ENCODE measurements around the gene SH3RF3. TPM values are rescaled to one million over a fixed set of nuclear protein-coding genes. Genes with fewer than 3 reads are reported as not detected.
A peak's percentile ranks its signal among the peaks of the same experiment; 100 is the strongest.

SH3RF3 gene
- total RNA-seq, 2 experiments from 2014 or later: 1.8 to 2.0 TPM

GRCh38 chr2:109123586-109124201, 5.3 kb upstream of the SH3RF3 start:
- no peak for DNase-seq
- CTCF ChIA-PET: interaction anchor here (1.5 kb wide), 1 partner anchor 387 kb away, joined by 5 read pairs; no protein-coding TSS in a partner anchor
- Mint-ChIP-seq H3K27ac (no peak overlapping the region), H3K4me3 (no peak overlapping the region), H3K4me1 (ENCODE audit: low read depth) (peaks cover 27% of the 10 kb centered on the region), H3K9me3 (no peaks in the 10 kb centered on the region), H3K27me3 (ENCODE audit: low read depth) (no peaks in the 10 kb centered on the region), H3K36me3 (ENCODE audit: low read depth) (no peaks in the 10 kb centered on the region)
- intact Hi-C loops (cut with micrococcal nuclease): no loop called here

GRCh38 chr2:109124982-109125592, 3.9 kb upstream of the SH3RF3 start:
- Mint-ChIP-seq H3K36me3 (ENCODE audit: low read depth) (peaks cover under 1% of the 10 kb centered on the region), H3K4me3 (no peak overlapping the region), H3K27ac (no peak overlapping the region), H3K4me1 (ENCODE audit: low read depth) (peaks cover 28% of the 10 kb centered on the region), H3K27me3 (ENCODE audit: low read depth) (peaks cover 2% of the 10 kb centered on the region), H3K9me3 (no peaks in the 10 kb centered on the region)
- CTCF ChIA-PET: interaction anchor here (1.1 kb wide), 1 partner anchor 211 kb away, joined by 3 read pairs; no protein-coding TSS in a partner anchor
- intact Hi-C loops (cut with micrococcal nuclease): loop anchor here (5.0 kb wide), 5 partner anchors 198 to 367 kb away; no protein-coding TSS in a partner anchor
- DNase-seq: peak; percentile 20

GRCh38 chr2:109125593-109126500, 3.2 kb upstream of the SH3RF3 start:
- CTCF ChIA-PET: interaction anchor here (1.1 to 4.7 kb wide), 2 partner anchors 210 to 384 kb away, joined by 3 to 57 read pairs; no protein-coding TSS in a partner anchor
- H3K9me3 Mint-ChIP-seq: no peaks in the 10 kb centered on the region
- H3K4me3 Mint-ChIP-seq: no peak overlapping the region
- no peak for DNase-seq
- peaks cover 2% of the 10 kb centered on the region for H3K36me3 Mint-ChIP-seq (ENCODE audit: low read depth)
- intact Hi-C loops (cut with micrococcal nuclease): loop anchor here (1.0 to 5.0 kb wide), 6 partner anchors 138 to 366 kb away; no protein-coding TSS in a partner anchor
- H3K4me1 Mint-ChIP-seq (ENCODE audit: low read depth): peaks cover 32% of the 10 kb centered on the region
- no peak overlapping the region for H3K27ac Mint-ChIP-seq
- H3K27me3 Mint-ChIP-seq (ENCODE audit: low read depth): peaks cover 6% of the 10 kb centered on the region

GRCh38 chr2:109126501-109126860, 2.5 kb upstream of the SH3RF3 start:
- Mint-ChIP-seq H3K27me3 (ENCODE audit: low read depth) (peaks cover 6% of the 10 kb centered on the region), H3K36me3 (ENCODE audit: low read depth) (peaks cover 2% of the 10 kb centered on the region), H3K4me1 (ENCODE audit: low read depth) (peaks cover 35% of the 10 kb centered on the region), H3K27ac (no peak overlapping the region), H3K4me3 (no peak overlapping the region), H3K9me3 (no peaks in the 10 kb centered on the region)
- intact Hi-C loops (cut with micrococcal nuclease): loop anchor here (1.0 to 5.0 kb wide), 6 partner anchors 138 to 366 kb away; no protein-coding TSS in a partner anchor
- CTCF ChIA-PET: interaction anchor here (4.7 kb wide), 1 partner anchor 384 kb away, joined by 57 read pairs; no protein-coding TSS in a partner anchor
- peak; percentile 40 for DNase-seq

- no peaks in the 10 kb centered on the region for H3K9me3 Mint-ChIP-seq
- H3K4me3 Mint-ChIP-seq: peak overlapping the region; percentile 76
- CTCF ChIA-PET: interaction anchor here (0.6 to 4.7 kb wide), 7 partner anchors 87 to 383 kb away, joined by 3 to 57 read pairs (median 3); no protein-coding TSS in a partner anchor
- intact Hi-C loops (cut with micrococcal nuclease): loop anchor here (5.0 kb wide), 5 partner anchors 200 to 365 kb away; no protein-coding TSS in a partner anchor
- peaks cover 42% of the 10 kb centered on the region for H3K4me1 Mint-ChIP-seq (ENCODE audit: low read depth)
- H3K36me3 Mint-ChIP-seq (ENCODE audit: low read depth): peaks cover 2% of the 10 kb centered on the region
- DNase-seq: no peak
- H3K27ac Mint-ChIP-seq: no peak overlapping the region
- H3K27me3 Mint-ChIP-seq (ENCODE audit: low read depth): peaks cover 6% of the 10 kb centered on the region
Measured at GRCh38 chr2:109127556-109127955, 1.4 kb upstream of the SH3RF3 start.

- Mint-ChIP-seq H3K27ac (no peak overlapping the region), H3K4me1 (ENCODE audit: low read depth) (peaks cover 42% of the 10 kb centered on the region), H3K4me3 (peak overlapping the region; percentile 82), H3K36me3 (ENCODE audit: low read depth) (peaks cover 2% of the 10 kb centered on the region), H3K9me3 (no peaks in the 10 kb centered on the region), H3K27me3 (ENCODE audit: low read depth) (peaks cover 6% of the 10 kb centered on the region)
- intact Hi-C loops (cut with micrococcal nuclease): loop anchor here (1.0 to 5.0 kb wide), 11 partner anchors 80 to 486 kb away; partner anchors contain the start of gene SOWAHC
- CTCF ChIA-PET: interaction anchor here (0.6 to 4.7 kb wide), 13 partner anchors 9 to 418 kb away, joined by 3 to 57 read pairs (median 3); no protein-coding TSS in a partner anchor
- DNase-seq: peak; percentile 81
Measured at GRCh38 chr2:109128048-109128615, 873 bp upstream of the SH3RF3 start.

GRCh38 chr2:109129356-109129920, 433 bp downstream of the SH3RF3 start:
- H3K9me3 Mint-ChIP-seq: no peaks in the 10 kb centered on the region
- H3K4me3 Mint-ChIP-seq: peak overlapping the region; percentile 57
- intact Hi-C loops (cut with micrococcal nuclease): loop anchor here (1.0 to 5.0 kb wide), 7 partner anchors 15 to 363 kb away; no protein-coding TSS in a partner anchor
- H3K36me3 Mint-ChIP-seq (ENCODE audit: low read depth): peaks cover 2% of the 10 kb centered on the region
- H3K27me3 Mint-ChIP-seq (ENCODE audit: low read depth): peaks cover 6% of the 10 kb centered on the region
- peaks cover 48% of the 10 kb centered on the region for H3K4me1 Mint-ChIP-seq (ENCODE audit: low read depth)
- CTCF ChIA-PET: interaction anchor here (1.3 to 4.7 kb wide), 3 partner anchors 30 to 381 kb away, joined by 3 to 57 read pairs (median 4); no protein-coding TSS in a partner anchor
- DNase-seq: peak; percentile 44
- no peak overlapping the region for H3K27ac Mint-ChIP-seq

- Mint-ChIP-seq H3K9me3 (no peaks in the 10 kb centered on the region), H3K4me3 (peak overlapping the region; percentile 81), H3K36me3 (ENCODE audit: low read depth) (peaks cover 2% of the 10 kb centered on the region), H3K27ac (no peak overlapping the region), H3K4me1 (ENCODE audit: low read depth) (peaks cover 51% of the 10 kb centered on the region), H3K27me3 (ENCODE audit: low read depth) (peaks cover 6% of the 10 kb centered on the region)
- CTCF ChIA-PET: interaction anchor here (4.7 kb wide), 1 partner anchor 380 kb away, joined by 57 read pairs; no protein-coding TSS in a partner anchor
- peak; percentile 27 for DNase-seq
- intact Hi-C loops (cut with micrococcal nuclease): loop anchor here (1.0 to 5.0 kb wide), 7 partner anchors 14 to 362 kb away; no protein-coding TSS in a partner anchor
Measured at GRCh38 chr2:109129921-109130722, 1.1 kb downstream of the SH3RF3 start.

GRCh38 chr2:109130723-109130995, 1.7 kb downstream of the SH3RF3 start:
- Mint-ChIP-seq H3K4me1 (ENCODE audit: low read depth) (peaks cover 51% of the 10 kb centered on the region), H3K27ac (no peak overlapping the region), H3K36me3 (ENCODE audit: low read depth) (peaks cover 2% of the 10 kb centered on the region), H3K4me3 (peak overlapping the region; percentile 81), H3K9me3 (no peaks in the 10 kb centered on the region), H3K27me3 (ENCODE audit: low read depth) (peaks cover 6% of the 10 kb centered on the region)
- DNase-seq: no peak
- CTCF ChIA-PET: interaction anchor here (1.1 kb wide), 1 partner anchor 380 kb away, joined by 3 read pairs; no protein-coding TSS in a partner anchor
- intact Hi-C loops (cut with micrococcal nuclease): no loop called here

GRCh38 chr2:109131777-109132176, 2.8 kb downstream of the SH3RF3 start:
- intact Hi-C loops (cut with micrococcal nuclease): no loop called here
- H3K27ac Mint-ChIP-seq: no peak overlapping the region
- H3K27me3 Mint-ChIP-seq (ENCODE audit: low read depth): peaks cover 6% of the 10 kb centered on the region
- DNase-seq: no peak
- CTCF ChIA-PET: interaction anchor here (1.1 kb wide), 1 partner anchor 379 kb away, joined by 3 read pairs; no protein-coding TSS in a partner anchor
- H3K36me3 Mint-ChIP-seq (ENCODE audit: low read depth): peaks cover 2% of the 10 kb centered on the region
- no peak overlapping the region for H3K4me3 Mint-ChIP-seq
- no peaks in the 10 kb centered on the region for H3K9me3 Mint-ChIP-seq
- H3K4me1 Mint-ChIP-seq (ENCODE audit: low read depth): peaks cover 41% of the 10 kb centered on the region
